GM19240 (cell line): Measurements from ENCODE around the gene BRIX1.

ENCODE experiments used
- DNase-seq: peaks from one replicate; pipeline ENCODE4 v3.0.0; 2011; ENCODE audit warnings: low spot score; ENCODE audit not compliant: insufficient read length

Gene BRIX1, protein sequence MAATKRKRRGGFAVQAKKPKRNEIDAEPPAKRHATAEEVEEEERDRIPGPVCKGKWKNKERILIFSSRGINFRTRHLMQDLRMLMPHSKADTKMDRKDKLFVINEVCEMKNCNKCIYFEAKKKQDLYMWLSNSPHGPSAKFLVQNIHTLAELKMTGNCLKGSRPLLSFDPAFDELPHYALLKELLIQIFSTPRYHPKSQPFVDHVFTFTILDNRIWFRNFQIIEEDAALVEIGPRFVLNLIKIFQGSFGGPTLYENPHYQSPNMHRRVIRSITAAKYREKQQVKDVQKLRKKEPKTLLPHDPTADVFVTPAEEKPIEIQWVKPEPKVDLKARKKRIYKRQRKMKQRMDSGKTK

DNA sequence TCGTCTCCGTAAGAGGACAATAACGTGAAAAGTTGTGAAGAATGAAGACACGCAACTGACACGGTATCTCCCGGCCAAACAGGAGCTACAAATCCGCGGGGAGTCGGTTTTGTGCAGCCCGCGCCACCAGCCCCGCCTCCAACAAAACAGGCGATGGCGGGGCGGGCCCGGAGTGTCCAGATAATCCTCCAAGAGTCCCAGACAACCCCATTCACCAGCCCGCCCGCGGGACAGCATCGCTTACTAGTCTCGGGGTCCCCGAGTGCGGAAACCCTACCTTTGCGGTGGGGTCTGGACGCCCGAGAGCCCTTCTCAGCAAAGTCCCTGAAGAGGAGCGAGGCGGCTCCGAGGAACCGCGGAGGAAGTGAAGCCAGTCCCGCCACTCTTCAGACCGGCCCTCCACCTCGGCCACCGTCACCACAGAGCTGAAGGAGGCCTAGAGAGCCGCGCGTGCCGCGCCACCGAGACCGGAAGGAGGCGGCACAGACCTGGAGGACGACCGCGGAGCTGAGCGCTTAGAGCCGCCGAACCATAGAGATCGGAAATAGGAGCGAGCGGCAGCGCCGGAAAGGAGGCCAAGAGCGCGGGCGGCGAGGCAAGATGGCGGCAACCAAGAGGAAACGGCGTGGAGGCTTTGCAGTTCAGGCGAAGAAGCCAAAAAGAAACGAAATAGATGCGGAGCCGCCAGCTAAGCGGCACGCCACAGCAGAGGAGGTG, at the start of gene BRIX1, which contains the start of gene RAD1:
Gene BRIX1, plus strand, starts transcription at position 573 of the 717 bp plus-strand sequence. Its CDS starts 28 bp downstream, at position 601.
Gene RAD1, minus strand, starts transcription at position 366 of the 717 bp plus-strand sequence. CDS start 612 bp downstream, outside the sequence.
- peak; percentile 67 for DNase-seq

DNA sequence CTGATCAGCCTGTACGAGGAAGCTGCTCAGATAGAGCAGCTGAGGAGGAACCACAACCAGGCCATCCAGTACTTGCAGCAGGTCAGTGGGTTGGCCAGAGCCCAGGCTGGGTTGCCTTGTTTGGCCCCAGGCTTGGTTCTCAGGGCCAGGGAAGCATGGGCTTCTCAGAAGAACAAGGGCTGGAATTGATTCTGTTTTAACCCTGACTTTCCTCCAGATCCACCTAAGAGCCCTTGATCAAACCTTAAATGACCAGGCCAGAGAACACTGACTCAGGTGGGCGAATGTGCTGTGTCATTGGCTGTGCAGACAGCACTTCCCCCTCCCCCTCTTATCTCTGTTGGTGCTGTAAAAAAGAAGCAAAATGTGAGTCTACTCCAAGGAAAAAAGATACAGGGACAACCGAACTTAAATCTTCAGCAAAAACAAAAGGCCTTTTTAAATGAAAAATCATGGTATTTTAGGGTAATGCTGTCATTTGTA, 48.5 kb upstream of the BRIX1 start:
- DNase-seq = no peak

- DNase-seq = no peak
These were observed 47.9 kb upstream of the BRIX1 start for GRCh38 chr5:34867660-34868059.

GRCh38 chr5:34868791-34869190, 46.7 kb upstream of the BRIX1 start:
- no peak for DNase-seq

GRCh38 chr5:34869256-34869655, 46.3 kb upstream of the BRIX1 start:
- no peak for DNase-seq

DNA sequence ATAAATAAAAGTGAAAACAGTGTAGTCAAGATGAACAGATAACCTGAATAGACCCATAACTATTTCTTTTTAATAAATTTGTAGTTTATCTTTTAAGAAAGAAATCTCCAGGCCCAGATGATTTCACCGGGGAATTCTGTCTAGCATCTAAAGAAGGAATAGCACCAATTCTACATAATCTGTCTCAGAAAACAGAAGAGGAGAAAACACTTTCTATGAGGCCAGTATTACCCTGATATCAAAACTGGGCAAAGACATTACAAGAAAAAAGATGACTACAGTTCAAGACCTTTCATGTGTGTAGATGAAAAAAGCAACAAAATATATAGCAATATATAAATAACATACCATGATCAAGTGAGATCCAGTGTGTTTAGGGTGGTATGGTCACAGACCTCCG, 45.1 kb upstream of the BRIX1 start:
- DNase-seq = no peak

GRCh38 chr5:34876275-34876674, 39.2 kb upstream of the BRIX1 start:
- no peak for DNase-seq

GRCh38 chr5:34881246-34881645, 34.3 kb upstream of the BRIX1 start:
- no peak for DNase-seq

- DNase-seq = no peak
These were observed 29.0 kb upstream of the BRIX1 start for GRCh38 chr5:34886392-34887119.

DNA sequence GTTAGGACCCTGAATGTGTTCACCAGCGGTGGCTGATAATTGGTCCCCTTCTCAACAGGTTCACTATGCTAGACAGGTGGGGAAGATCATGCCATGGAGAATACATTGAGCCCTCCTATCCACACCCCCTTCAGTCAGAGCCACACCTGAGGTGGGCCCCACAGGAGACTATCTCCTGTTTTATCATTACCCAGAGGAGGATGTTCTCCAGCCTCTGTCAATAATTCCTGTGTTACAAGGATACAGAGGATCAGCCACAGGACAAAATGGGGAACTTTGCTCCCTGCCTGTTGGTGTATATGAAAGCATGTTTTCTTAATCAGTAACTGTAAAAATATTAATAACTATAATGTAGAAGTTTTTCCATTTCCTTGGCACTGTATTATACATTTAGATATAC, 26.1 kb upstream of the BRIX1 start:
- DNase-seq = no peak

DNA sequence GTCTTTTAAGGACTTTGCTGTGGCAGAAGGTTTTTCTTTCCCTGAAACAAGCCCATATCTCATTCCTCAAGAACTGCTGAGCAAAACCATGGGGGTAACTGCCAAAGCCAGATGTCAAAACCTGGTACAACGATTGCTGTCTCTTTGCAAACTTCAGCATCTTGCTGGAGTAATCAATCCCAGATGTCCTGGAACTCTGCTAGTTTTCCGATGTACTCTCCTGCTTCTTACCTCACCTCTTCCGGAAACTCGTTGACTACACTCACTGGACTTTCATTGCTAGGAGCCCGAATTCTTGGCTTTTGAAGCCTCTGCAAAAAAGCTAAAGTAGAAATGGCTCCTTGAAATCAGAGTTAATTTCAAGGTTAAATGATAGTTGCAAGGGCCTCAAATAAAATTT, 23.5 kb upstream of the BRIX1 start:
- no peak for DNase-seq

DNA sequence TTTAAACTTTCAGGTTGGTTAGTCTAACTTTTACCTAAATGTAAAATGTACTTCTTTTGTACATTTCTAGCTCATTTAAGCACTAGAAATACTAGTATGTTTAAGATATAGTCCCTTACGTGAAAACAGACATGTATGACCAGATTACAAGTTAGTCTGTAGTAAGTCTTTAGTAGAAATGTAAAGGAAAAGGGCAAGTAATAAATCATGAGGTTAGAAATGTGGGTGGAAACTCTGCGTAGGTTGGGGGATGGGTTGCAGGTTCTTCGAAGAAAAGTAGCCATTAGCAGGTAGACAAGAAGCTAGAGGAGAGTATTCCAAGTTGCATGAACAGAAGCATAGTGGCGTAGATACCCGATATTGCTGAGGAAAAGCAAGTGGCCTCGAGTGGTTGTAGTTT, 23.1 kb upstream of the BRIX1 start:
- no peak for DNase-seq

- no peak for DNase-seq
These were observed 20.8 kb upstream of the BRIX1 start for GRCh38 chr5:34894716-34895115.

DNA sequence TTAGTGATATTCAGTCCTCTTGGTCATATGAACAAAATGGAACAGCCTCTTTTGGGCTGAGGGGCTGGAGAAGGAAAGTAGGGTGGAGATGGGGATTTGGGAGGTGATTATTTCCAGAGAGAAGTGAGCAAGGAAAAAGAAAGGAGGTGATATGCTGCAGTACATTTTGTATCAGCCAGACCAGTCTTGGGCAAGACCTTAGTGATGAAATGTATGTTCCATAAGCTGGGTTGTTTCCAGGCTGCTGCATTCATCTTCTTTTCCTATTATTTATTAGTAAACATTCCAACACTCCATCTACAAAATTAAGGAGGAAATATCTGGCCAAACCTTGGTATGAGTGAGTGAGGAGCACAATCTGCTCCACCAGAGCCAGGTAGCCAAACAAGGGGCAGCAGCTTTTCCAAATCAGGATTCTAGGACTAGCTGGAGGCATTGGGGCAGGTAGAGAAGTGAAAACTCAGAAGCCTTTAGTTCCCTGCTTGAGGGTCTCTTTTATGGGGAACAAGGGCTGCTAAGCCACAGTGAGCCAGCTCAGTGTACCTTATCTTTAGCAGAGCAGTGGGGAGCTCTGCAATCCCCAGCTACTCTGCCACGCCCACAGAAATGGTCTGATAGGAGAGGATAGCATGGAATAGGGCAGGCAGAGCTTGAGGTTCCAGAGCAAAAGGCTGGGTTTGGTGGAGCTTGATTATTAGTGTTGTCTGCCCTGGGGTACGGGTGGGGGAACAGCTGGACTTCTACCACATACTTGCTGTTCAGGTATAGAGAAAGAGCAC, 19.7 kb upstream of the BRIX1 start:
- DNase-seq = no peak

GRCh38 chr5:34897646-34898045, 17.9 kb upstream of the BRIX1 start:
- no peak for DNase-seq

- peak; percentile 43 for DNase-seq
These were observed 17.1 kb upstream of the BRIX1 start for GRCh38 chr5:34898258-34898895.

DNA sequence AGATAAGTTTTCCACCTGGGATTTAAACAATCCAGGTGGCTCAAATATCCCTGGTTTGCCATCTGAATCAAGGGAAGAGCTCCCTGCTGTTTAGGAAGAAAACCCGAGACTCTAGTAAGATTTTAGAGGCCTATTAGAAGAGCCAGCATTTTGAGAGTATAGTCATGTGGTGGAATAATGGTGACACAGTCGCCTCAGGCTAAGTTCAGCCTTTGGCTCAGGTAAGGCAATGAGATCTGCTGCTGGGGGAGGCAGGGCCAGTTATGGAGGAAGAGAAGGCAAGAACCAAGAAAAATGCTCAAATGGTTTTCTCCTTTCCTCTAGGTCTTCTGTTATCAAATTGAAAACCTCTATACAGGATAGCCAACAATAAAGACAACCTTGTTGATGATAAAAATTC, 16.4 kb upstream of the BRIX1 start:
- no peak for DNase-seq

DNA sequence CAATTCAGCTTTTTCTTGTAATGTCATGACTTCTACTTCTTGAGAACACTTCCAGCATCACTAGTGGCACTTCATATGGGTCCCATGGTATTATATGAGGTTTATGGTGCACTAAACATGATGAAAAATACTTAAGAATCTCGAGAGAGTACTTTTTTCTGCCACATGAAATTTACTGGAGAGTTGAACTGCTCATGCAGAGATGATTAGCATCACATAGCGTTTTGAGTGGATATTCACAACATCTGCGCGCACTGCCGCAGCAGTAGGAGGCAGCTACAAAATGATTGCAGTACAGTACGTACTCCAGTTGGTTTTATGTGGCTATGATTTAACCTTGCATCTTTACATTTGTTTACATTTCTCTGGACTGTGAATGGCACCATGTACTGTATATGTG, 14.9 kb upstream of the BRIX1 start:
- no peak for DNase-seq

DNA sequence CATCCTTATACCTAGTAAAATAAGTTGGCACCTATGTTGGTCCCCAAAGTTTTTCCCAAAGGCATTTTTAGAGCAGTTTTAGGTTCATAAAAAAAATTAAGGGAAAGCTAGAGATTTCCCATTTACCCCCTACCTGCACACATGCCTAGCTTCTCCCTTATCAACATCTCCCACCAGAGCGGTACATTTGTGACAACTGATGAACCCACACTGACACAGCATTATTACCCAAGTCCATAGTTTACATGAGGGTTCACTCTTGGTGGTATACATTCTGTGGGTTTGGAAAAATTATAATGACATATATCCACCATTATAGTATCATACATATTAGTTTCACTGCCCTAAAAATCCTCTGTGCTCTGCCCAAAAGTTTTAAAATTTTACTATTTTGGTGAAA, 12.3 kb upstream of the BRIX1 start:
- DNase-seq = no peak

GRCh38 chr5:34905564-34905963, 9.9 kb upstream of the BRIX1 start:
- DNase-seq = no peak

DNA sequence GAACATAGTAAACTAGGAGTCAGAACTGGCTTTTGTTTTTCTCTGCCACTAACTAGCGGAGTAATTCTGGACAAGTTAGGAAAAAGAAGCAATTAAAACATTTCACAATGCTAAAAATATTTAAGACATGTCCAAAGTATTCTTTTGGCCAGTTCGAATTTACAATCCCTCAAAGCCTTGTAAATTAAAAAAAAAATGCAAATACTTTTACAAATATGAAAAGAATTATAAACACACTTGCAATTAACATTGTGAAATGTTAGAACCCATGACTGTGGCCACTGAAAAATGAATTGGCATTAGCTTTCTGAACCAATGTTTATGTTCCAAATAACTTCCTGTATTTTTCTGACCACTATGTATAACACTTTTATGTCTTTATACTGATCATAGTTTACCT, 2.4 kb upstream of the BRIX1 start:
- no peak for DNase-seq
